Upper lobe of left lung (tissue), 4 donors: ENCODE measurements around the gene TRHDE.

Source experiments
- CTCF ChIP-seq, 6 experiments: fragments of 450-650 bp in 4 of 6; fragments of 200-600 bp in 2 of 6; sonication (generic) in 2 of 6; IDR thresholded peaks; one replicate each; pipeline ENCODE4 v1.5.1; 2016 to 2019; ENCODE audit warnings: antibody characterized with exemption in 6 of 6
- EP300 ChIP-seq, 4 donors: sonication (generic); formaldehyde crosslinking; IDR thresholded peaks; one replicate each; pipeline ENCODE4 v1.5.1; 2017; ENCODE audit warnings: antibody characterized with exemption in 4 of 4, control low read depth in 2 of 4
- POLR2A ChIP-seq, 4 donors: fragments of 450-650 bp; IDR thresholded peaks; one replicate each; pipeline ENCODE4 v1.5.1; 2016 to 2017; ENCODE audit warnings: antibody characterized with exemption in 4 of 4, mild to moderate bottlenecking in 2 of 4
- POLR2AphosphoS5 ChIP-seq, 2 donors: sonication (generic); formaldehyde crosslinking; IDR thresholded peaks; one replicate each; pipeline ENCODE4 v1.5.1; 2017; ENCODE audit warnings: antibody characterized with exemption in 2 of 2

- TF ChIP-seq CTCF (IDR thresholded peaks at IDR 0.05) (no peak), EP300 (IDR thresholded peaks at IDR 0.05) (no peak), POLR2AphosphoS5 (IDR thresholded peaks at IDR 0.05) (no peak), POLR2A (IDR thresholded peaks at IDR 0.05) (no peak)
Observed at GRCh38 chr12:72289633-72290032, 17.5 kb downstream of the TRHDE start.
